HG02852 (cell line): ENCODE results near the gene SH3BP2.

Experiments used
- ATAC-seq: cut with Tn5 transposase; IDR thresholded peaks from one replicate; pipeline ENCODE4 v1.9.1; 2021; ENCODE audit warnings: mild to moderate bottlenecking, moderate library complexity; ENCODE audit not compliant: unreplicated experiment

Gene SH3BP2

DNA sequence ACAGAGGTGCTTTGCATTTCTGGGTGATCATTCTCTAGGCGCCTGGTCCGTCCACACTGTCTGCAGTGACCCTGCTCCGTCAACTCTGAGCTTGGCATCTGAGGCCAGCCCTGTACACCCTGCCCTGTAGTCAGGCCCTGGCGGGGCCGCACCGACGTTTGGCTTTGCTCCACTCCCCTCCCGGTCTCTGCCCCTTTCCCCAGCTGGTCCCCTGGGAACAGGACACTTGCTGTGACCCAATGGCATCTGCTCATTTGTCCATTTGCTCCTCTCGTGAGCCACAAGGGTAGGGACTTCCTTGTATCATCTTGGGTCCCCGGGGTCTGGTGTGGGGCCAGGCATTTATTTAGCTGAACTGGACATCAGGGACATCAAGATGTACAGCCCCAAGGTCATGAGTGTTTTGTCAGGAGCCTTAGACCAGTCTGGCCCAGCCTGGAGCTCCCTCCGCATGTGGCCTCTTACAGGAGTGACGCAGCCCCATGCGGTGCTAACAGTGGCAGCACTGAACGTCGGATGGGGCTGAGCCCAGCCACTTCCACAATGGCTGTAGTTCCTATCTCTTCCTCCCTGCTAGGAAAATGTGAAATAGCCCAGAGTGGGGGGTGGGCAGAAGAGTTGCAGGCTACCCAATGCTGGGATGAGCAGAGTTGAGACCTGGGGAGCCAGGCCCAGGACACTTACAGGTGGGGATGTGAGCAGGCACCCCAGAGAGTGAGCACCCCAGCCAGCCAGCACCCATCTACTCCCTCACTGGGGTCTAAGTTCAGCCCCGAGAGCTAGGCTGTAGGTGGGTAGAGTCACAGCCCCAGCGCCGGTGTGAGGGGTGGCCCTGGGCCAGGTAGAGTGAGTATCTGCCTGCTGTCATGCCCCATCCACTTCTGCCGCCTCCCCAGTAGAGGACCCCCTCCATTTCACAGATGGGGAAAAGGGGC lies 2.0 kb upstream of the SH3BP2 start:
- ATAC-seq: no peak

DNA sequence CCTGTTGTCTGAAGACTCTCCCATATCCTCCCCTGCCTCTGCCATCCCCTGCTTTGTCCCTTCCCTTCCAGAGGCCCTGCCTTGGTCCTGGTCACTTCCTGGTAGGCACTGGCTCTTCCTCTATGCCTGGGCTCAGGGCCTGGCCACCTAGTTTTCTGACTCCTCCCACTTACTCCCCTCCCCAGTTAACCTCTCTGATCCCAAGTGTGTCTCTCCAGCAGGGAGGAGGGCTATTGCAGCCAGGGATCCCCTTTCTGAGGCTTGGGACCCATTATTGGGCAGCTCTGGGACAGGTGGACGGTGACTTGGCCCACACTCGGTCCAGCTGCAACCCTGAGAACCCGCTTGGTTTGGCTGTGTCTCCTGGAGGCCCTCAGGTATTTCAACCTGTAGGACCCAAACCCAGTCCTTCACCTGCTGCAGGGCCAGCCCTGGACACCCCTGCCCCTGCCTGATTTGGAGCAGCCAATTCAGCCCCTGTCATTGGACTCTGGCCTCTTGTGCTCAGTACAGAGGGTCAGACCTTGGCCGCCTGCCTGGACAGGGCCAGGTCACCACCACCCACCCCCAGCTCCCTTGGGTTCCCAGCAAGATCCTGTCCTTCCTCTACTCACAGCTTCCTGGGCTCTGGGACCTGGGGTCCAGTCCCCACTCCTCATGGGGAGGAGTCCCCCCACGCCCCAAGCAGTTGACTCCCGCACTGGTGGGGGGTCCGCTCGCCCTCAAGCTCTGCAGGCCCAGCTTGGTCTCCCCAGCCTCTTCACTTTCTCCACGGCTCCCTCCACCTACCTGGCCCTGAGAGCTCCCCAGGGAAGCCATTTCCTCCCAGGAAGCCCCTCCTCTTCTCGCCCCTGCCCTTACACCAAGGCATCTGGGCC lies 1.1 kb upstream of the SH3BP2 start:
- ATAC-seq: no peak

DNA sequence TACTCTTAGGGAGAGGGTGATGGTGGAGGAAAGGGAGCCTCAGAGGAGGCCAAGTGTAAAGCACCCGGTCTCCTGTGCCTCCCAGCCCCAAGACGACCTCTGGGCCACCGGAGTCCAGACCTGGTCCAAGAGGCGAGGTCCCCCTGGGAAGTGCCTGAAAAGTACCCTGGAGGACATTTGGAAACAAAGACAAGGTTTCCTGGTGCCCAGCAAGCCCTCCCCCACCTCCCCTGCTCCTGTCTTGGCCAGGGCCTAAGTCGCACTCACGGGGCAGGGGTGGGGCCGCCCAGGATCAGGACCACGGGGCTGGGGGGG lies 532 bp upstream of the SH3BP2 start:
- ATAC-seq: no peak

DNA sequence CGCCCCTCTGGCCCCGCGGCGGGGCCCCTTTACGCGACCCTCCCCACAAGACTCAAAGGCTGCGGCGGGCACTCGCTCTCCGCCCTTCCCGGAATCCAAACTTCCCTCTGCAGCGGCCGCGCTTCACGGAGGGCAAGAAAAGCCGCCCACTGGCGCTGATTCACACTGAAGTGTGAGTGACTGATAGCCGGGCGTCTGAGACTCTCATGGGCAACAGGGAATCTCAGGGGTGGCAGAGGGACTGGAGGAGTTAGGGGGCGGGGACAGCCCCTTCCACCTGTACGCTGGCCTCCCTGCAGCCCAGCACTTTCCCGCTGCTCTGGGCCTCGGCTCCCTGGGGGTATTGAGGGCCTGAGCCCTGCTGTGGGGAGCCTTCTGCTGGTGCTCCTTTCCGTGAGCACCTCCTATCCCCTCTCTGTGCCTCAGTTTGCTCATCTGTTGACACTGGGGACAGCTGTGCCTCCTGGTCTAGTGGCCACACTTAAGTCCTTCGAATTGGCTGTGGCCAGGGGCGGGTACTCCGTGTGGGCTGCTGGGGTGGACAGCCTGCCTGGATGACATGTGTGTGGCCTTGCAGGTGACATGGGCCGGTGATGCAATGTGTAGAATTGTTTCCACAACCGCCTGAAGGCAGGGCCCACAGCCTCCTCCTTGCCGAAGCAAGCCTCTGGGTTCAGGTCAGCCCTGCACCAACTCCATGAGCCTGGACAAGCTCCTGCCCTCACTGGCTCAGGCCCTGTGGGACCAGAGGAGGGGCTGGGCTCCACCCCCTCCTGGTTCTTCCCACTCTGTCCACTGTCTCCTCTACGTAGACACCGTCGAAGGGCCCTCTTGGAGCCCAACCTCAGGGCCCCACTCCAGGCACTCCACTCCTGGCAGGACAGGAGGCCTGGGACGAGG lies 951 bp downstream of the SH3BP2 start:
- ATAC-seq: no peak

DNA sequence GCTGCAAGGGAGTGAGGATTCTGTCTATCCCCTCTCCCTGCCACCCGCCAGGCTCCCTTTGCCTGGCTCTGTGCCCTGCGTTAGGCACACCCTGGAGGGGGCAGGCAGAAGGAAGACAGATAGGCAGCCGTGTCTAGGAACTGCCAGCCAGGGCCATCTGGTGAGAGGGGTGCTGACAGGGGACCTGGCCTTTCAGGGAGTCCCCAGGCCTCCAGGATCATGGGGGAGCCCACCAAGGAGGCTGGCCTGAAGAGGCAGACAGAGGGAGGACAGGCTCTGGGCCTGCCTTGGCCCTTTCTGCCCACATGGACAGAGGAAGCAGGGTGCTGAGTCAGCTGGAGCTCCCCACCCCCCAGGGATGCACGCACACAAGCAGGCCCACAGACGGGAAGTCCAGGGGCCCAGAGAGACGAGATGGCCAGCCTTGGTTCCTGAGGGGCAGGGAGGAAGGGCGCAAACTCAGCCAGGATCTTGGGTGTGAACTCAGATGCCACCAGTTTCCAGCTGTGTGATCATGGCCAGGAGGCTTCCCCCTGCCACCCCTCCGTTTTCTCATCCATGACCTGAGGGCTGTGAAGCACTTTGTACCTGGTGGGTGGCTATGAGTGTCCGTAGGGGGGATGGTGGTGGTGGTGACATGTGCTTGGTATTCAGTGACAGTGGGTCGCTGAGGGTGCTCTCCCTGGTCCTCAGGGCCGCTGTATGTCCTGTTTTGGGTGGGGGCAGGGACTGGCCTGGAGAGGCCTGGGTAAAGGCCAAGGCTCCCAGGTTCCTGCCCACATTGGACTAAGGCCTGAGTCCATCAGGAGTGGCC lies 1.8 kb downstream of the SH3BP2 start:
- ATAC-seq: no peak

DNA sequence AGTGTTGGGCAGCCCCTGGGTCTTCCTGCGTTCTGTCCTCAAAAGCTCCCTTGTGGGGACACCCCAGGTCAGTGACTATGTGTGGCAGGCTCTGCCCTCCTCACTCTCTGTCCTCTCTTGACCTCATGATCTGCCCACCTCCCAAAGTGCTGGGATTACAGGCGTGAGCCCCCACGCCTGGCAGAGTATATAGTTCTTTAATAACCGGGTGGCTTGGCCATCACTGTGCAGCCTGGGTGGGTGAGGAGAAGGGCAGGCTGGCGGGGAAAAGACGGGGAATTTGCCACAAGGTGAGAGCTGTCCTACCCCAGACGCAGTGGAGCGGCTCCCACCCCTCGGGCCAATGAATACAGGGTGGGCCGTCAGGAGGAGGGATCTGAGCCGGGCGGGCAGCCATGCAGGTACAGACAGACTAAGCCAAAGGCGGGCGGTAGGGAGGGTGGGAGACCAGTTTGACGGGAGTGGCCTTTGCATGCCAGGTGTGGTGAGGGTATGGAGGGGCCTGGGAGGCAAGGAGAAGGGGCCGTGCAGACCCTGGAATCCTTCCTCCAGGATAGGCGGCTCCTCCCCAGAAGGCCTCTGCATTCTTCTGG lies 2.5 kb downstream of the SH3BP2 start:
- ATAC-seq: no peak

DNA sequence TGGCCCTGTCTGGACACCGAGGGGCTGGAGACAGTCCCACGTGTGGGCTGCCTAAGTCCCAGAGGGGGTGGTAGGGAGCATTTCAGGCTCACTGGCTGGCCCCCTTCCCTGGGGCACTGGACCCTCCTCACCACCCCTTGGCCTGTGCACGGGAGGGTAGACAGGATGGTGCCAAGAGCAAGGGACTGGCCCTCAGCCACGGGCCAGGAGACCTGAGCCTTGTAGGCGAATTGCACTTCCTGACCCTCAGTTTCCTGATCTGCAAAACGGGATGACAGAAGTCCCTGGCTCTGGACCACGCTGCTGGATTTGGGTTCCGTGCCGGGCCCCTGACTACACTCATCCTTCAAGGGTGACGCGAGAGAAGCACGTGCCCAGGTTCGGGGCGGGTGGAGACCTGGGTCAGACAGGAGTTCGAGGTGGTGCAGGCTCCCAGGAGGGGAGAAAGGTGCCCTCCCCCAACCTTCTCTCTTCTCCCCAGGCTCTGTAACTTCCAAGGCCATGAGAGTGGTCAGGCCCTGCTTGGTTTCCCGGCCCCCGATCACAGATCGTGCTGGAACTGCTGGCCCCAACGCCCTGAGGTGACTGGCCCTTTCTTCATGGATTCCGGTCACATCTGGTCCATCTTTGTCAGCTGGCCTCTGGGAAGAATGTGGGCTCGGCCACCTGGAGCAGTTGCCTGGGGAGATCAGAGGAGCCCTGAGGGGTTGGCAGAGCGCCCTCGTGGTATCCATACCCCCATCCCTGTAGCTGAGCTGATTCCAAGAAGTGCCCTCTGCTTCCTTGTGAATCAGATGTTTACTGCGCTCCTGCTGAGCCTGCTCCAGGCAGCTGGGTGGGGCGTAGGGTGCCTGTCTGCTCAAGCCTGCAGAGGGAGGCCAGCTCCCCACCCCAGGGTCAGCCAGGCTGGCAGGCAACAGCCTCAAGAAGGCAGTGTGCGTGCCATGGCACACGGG lies 3.3 kb downstream of the SH3BP2 start:
- ATAC-seq: no peak

DNA sequence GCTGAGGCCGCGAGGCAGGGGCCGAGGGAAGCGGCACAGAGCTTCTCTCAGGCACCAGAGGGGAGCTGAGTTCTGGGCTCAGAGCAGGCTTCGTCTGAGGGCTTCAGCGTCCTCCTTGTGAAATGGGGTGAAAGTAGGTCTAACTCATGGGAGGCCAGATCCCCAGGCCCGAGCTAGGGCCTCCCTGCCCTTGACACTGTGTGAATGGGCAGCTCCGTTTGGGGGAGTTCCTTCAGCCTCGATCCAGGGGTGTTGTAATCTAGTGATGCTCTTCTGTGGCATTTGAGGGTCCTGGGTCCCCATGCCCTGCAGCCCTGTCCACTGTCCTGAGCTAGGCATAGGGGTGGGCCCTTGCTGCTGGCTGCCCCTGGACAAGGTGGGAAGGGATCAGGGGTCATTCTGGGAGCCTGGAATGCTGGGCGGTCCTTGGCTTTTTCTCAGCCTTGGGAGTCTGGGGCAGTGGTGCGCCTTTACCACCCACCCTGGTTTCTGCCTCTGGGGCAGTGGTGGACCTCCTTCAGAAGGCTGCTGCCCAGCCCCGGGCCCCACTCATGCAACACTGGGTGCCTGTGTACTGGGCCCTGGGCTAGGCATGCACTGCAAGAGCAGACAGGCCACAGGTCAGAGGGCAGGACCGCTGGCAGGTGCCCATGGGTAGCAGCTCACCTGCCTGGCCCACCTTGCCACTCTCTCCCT lies 4.1 kb downstream of the SH3BP2 start:
- ATAC-seq: no peak

DNA sequence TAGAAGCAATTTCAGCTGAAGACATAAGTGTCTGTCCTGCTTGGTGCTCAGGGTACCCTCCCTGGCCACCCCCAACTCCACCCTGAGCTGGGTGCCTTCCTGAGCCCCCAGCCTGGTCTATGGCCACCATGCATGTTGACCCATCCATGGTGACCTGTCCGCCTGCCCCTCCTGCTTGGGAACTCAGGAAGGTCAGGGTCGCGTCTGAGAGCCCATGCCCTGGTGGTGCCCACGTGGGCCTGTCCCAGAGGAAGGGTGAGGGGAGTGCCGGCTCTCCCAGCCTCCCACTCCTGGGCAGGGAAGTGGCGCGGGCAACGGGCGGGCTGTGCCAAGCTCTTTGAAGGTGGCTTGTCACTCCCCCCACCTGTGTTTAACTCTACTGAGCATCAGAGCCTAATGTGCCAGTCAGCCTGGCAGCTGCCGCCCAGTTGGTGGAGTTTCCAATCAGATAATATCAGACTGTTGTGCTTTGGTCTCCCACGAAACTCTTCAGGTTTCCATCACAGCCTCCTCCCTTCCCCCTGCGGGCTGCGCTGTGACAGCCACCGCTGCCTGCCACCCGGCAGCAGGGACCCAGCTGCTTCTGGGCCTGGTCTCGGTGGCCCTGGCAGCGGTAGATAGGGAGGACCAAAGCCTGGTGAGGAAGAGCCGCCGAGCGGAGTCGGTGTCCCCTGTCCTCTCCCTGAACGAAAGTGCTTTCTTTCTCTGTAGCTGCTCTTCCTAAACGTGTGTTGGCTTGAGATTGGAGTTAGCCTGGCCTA lies 4.8 kb downstream of the SH3BP2 start:
- no peak for ATAC-seq

DNA sequence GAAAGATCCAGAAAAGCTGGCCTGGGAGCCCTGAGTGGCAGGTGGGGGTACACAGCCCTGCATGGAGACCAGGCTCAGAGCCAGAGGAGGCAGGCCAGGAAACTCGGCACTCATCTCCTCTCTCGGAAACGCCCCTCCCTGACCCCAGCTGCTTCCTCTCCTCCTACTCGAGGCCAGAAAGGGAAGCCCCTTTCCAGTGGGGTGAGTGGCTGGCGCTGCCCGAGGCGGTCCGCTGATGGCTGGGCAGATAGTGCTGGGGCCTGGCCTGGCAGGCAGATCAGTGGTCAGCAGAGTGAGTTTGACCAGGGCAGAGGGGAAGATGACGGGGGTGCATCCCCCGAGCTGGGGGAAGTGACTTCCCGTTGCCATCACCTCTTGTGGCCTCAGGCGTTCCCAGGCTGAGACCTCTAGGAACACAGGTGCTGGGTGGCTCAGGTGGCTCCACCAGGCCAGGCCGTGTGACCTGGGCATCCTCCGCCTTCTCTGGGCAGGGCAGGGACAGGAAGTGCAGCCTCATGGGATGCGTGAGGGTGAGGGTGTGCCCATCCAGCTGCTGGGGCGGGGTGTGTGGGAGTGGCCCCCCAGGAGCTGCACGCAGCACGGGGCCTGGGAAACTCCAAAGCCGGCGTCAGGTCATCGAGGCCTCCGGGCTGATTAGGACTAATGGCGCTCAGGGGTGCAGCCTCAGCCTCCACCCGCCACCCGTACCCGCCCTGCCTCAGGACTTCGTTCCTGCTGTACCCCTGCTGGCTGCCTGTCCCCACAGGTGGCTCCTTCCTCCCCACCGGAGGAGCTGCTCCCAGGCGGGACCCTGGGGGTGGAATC lies 5.7 kb downstream of the SH3BP2 start:
- ATAC-seq: peak; percentile 51

DNA sequence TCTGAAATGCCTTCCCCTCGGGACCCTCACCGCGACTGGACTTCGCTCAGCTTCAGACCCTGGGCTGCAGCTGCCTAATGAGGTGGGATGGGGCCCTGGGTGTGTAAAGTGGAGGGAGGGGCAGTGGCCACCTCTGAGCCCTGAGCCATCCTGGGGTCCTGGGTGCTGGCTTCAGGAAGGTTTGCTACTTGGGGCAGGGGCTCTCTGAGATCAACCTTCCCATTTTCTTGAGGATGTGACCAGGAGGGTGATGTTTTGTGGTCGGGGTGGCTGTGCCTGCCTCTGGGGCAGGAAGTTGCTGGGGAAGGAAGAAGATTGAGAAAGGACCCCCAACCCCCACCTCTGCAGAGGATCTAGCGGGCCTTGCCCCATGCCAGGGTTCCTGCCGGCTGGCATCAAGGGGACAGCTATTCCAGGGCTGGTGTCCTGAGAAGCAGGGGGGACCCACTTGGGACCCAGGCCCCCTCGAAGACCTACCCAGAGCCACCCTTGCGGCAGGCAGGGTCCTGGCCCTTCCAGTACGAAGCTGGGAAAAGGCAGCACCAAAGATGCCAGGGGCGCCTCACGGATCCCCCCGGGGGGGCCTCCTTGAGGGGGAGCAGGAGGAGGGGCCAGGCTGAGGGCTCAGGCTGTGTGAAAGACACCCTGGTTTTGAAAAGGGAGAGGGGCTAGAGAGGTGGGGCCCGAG lies 6.5 kb downstream of the SH3BP2 start:
- no peak for ATAC-seq

DNA sequence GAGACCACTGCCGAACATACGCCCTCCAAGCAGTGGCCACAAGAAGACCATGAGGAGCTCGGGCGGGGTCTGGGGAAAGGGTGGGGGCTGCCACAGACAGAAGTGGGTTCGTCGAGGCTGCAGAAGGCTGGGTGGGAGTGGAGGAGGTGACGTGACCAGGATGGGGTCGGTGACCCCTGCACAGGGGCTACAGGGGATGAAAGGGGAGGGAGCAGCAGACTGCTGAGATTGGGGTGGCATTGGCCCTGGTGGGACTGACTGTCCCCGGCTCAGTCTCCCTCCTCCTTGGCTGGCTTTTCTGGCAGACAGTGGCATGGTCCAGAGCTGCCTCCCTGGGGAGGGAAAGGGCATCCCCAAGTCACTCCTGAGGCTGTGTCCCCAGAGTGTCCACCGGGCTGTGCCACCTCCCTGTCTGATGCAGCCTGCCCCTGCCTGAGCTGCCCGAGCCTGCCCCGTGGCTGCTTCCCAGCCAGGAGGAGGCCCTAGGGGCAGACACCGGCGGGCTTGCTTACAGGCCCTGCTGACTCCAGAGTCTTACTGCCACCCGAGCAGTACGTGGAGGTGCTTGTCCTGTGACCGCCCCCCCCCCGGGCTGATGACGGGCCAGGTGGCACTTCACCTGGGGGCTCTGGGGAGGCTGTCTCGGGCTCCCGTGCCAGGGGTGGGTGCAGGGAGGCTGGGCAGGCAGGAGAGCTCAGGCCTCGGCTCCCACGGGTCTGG lies 7.2 kb downstream of the SH3BP2 start:
- ATAC-seq: no peak

DNA sequence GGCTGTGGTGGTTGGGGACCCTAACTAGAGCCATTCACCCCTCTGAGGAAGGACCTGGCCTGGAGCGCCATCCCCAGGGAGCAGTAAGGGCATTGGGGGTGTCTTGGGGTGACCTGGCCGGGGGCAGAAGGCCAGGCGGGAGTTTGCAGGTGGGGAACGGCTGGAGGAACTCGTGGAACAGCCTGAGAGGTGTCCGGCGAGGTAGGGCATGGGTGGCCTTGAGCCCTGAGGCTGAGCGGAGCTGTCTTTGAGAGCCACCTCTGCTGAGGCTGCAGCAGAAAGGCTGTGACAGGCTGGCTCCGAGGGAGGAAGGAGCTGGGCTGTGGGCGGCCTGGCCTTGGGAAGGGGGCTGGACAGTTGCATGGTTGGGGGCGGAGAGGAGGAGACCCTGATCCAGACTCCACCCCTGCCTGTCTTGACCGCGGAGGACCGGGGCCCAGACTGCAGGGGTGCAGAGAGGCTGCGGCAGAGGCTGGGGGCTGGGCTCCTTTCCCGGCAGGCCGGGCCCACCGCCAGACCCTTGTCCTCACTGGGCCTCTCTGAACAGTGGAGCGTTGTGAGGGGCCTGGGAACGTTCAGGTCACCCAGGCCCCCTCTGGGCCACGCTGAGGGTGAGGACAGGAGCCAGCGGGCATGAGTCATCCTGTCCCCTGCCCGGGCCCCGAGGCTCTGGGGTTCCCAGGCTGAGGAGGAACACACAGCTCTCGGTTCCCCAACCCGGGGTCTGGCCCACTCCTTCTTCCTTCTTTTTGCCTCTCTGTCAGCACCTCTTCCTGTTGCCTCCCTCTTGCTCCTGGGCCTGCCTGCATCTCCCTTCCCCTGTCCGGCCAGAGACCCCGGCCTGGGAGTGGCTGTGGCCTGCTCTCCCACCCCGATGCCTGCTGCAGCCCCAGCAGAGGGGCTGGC lies 8.1 kb downstream of the SH3BP2 start:
- peak; percentile 61 for ATAC-seq
